Activated CD4-positive, alpha-beta T cell treated with anti-CD3 and anti-CD28 coated beads for 24 hours (primary cell): Measurements from ENCODE around the gene ST8SIA5.

Source experiments
- DNase-seq, 2 donors: peaks; one replicate each; pipeline ENCODE4 v3.0.0-alpha.2; 2020; ENCODE audit warnings: low read depth in 2 of 2

Gene ST8SIA5

DNA sequence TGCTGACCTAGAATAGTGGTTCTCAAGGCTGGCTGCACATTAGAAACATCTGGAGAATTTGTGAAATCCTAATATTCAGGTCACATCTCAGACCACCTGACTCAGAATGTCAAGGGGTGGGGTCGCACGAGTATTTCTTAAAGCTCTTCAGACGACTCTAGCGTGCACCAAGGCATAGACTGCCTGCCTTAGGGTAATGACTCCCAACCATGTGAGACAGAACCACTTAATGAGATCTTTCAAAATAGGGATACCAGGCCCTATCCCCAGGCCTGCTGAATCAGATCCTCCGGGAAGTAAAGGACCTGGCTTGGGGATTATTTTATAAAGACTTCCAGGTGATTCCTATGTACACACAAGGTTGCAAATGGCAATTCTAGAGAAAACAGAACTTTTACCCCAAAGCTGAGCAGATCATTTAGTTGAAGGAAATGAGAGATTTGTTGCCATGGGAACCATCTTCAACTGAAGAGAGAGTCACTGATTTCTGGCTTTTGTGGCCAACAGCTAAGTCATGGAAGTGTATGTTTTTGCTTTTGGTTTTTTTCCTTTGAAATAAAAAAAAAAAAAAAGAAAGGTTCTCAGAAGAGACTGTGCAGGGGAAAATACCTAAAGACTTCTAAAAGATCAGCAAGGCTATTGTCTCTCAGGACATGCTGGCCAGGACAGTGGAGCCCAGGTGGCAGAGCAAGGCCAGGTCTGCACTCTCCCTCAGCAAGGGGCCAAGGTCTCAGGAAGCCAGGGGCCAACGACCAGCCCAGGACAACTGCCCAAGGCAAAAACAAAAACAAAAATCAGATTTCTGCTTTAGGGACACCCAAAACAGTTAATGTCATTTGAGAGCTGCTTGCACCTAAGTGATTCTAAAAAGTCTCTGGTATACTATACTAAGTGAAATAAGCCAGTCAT lies 84.5 kb downstream of the ST8SIA5 start:
- DNase-seq: no peak

DNA sequence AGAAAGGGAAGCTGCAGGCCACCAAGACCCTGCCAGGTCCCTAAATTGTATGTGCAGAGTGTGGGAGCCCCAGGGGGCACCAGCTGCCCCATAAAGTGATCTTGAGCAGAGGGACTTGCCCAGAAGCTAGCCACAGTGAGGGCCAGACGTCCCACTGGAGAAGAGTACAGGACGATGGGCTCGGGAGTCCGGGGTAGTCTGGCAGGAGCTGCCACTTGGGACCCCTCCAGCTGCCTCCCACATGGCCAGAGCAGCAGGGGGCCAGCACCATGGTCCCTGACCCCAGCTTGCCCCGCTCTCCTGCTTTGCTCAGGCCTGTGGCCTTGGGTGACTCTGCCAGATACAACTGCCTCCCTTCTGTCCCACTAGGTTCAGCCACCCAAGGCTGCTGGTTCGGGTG lies 88.2 kb downstream of the ST8SIA5 start:
- no peak for DNase-seq

DNA sequence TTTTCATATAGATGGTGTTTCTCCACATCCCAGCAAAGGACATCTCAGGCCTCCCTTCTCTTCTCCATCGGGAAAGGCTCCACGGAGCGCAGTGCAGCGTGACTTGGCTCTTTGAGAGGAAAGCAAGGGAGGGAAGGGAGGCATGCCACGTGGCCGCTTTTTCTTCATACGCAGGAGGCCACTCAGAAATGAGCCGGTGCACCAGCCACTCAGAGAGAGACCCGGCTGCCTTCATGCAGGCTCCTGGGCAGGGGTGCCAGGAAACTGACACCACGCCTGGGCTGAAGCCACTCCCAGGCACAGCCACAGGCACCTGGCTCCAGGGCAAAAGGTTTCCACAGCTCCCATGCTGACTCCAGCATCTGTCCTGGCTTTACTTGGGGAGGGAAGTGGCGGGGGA lies 88.7 kb downstream of the ST8SIA5 start:
- DNase-seq: no peak

DNA sequence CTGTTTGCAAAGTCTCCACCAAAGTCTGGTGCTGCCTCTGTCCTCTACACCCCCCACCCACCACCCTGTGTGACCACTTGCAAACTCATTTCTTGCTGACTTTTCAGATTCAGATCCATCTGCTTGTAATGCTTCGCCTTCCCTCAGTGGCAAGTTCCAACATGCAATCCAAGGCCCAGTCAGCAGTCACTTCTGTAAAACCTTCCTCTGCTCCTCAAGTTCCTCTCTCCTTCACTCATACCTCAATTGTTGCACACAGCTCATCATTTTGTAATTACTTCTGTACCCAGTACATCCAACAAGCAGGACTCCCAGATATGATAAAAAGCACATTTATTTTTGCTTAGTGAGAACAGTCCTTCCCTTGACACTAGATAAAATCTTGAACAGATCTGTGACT lies 93.3 kb downstream of the ST8SIA5 start:
- no peak for DNase-seq

DNA sequence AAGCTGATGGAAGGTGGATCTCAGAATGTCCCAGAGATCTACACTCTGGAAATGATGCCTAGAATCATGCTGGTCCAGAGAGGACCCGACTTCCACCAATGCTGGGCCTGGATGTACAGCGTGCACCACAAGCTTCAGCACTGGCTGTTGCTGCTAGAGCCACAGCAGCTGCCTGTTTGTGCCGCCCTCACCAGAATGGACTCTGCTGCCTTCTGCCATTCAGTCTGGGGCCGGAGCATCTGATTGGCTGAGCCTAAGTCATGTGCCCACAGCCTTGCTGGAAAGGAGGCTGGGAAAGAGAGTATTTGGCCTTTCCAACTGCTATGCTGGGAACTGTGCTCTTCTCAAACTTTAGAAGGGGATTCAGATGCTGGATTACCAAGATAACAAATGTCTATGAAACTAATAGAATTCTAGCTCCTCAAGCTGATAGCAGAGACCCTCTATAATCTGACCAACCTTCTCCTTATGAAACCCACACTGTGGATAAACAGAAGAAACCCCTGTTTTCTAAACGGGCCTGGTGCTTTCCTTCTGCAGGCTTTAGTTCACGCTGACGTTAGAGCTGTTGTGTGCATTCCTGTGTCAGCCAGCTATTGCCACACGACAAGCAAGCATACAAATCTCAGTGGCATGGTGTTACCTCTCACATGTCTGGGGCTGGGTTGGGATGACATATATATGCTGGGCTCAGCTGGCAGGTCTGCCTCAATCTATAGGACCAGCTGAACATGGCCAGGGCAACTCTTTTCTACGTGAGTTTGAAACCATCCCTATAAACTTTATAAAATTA lies 95.7 kb downstream of the ST8SIA5 start:
- no peak for DNase-seq

DNA sequence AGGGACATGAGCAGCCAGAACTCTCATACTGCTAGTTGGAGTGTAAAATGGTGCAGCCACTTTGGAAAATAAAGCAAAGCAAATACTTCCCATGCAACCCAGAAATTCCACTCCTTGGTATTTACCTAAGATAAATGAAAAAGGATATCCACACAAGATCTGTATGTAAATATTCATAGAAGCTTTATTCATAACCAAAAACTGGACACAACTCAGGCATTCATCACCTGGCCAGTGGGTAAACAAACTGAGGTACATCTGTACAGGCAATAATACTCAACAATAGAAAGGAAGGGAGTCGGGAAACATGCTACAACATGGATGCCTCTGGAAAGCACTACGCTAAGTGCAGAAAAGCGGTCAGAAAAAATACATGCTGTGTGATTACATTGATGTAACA lies 97.4 kb downstream of the ST8SIA5 start:
- no peak for DNase-seq

DNA sequence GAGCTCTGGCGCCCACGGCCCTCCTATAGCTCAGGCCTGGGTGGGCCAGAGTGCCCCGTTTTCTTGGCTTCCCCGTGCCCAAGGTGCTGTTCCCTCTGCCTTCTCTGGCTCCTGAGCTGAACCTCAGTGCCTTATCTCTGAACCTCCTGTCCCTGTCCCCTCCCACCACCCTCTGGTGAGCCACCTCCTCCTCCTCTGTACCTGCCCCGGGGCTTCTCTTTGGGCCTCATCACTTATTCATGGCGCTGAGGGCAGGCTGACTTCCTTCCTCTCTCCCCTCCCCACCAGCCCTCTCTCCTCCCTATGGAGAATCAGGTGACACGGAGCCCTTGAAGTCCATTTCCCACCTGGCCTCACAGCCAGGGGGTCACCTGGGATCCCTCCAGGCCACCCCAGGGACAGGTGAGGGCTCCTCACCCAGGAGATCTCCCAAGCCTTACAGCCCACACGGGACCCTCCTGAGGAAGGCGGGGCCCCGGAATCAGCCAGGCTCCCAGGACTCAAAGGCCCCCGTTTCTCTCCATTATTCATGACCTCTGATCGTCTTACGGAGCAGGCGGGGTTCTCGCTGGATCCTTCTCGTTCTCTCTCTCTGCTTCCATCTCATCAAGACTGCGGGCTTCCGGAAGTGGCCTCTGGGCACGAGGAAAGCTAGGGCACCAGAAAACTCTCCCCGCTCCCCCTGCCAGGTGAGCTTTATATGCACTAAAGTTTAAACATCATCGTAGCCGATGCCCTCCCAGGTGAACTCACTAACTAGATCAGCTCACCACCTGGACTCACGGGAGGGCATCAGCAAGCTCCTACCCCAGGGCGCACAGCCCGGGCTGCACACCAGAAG lies 99.5 kb downstream of the ST8SIA5 start, which contains the start of gene LOXHD1:
Gene LOXHD1, minus strand, starts transcription at position 106 of the 841 bp plus-strand sequence. CDS start 187 bp downstream, outside the sequence.
- DNase-seq: no peak

DNA sequence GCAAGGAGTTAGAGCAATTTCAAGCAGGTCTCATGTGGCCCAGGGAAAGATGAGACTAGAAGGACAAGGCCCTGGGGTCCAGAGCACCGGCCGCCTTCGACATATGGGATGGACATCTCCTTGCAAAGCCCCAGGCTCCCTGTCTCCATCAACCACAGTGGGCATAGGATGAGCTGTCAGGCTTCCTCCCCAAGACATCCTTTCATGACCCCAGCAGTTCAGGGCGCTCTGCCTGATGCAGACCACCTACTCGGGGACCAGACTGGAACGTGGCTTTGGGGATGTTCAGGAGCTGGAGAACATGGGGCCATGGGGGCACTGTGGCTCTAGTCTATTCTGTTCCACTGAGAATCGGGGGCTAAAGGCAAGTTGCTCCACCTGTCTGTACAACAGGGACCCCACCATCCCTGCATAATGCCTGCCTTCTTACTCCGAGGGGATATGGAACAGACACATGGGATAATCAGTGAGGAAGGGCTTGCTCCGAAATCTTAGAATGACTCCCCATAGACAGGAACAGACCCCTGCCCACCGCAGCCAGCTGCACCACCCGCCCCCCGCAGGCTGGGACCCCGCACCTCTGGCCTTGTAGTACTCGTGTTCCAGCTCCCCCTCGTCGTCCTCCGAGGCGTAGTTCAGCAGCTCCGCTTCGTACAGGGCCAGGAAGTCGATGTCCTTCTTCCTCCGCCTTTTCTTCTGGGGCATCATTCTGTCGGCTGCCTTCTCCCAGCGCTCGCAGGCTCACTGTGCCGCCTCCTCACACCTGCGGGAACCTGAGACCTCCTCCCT lies 100.3 kb downstream of the ST8SIA5 start:
- DNase-seq: no peak

DNA sequence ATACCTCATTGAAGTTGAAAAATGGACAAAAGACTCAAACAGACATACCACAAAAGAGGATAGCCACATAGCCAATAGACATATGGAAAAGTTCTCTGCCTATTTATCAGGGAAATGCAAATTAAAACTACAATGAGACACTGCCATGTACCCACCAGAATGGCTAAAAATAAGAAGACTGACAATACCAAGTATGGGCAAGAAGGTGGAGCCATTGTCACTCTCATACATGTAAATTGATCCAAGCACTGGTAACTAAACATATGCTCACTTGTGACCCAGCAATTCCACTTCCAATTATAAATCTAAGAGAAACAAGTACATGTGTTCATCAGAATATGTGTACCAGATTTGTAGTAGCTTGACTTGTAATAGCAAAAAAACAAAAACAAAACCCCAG lies 104.5 kb downstream of the ST8SIA5 start:
- DNase-seq: no peak

DNA sequence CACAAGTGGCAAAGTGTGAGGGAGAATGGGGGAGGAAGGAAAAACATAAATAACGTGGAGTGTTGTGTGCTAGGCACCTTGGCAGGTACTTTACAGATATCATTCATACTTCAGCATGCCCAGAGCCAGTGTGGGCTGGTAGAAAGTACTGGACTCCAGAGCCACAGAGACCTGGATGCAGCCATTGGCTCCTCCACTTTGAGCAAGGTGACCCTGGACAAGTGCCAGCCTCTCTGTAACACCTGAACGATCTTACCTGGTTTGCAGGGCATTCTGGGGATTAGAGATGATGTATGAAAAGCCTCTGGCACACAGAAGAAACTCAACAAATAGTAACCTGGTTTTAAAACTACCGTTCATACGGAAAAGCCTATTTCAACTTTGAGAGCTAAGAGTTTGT lies 106.2 kb downstream of the ST8SIA5 start:
- no peak for DNase-seq

DNA sequence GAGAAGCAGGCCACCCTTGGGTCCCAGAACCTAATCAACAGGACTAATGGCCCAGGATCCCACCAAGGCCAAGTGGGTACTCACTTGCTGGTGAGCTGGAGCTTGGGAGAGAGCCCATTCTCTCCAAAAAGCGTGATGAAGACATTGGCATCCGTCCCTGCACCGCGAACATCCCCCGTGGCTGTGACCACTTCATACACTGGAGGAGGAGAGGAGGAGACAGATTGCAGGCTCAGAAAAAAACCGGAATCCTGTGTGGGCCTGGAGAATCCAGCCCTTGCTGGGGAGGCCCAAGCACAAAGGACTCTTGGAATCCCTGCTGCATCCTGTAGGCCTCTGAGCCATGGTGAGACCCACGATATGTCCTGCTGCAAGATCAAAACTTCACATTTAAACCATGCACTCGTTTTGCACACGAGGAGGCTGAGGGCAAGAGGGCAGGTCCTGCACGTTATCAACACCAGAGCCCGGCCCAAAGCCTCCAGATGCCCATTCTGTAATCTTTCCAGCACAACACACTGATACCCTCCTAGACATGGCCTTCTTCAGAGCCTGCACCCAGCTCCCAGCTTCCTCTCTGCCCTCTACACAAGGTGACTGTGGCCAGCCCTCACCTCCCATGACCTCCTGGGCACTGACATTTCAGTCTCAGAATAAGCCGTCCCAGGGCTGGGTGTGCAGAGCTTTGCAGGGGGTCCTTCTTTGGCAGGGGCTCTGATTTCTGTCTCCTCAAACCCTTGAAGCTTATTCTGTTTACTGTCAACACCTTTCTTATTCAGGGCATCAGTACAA lies 107.6 kb downstream of the ST8SIA5 start:
- DNase-seq: no peak

DNA sequence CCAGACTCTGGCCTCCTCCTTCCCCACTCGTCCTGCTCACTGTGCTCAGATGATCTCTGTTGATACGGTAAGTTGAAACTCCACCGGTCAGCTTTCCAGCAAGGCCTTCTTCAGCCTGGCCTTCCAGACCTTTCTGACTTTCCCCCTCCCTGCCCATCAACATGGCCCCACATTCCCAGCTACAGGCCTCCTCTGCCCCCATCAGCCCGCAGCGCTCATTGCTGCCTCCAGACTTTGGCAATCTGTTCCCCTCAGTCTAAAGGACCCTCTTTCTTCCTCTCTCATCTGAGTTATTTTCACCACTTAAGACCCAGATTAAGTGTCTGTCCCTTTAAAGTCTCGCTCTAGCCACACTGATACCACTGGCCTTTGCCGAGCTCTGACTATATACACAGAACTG lies 110.4 kb downstream of the ST8SIA5 start:
- no peak for DNase-seq

DNA sequence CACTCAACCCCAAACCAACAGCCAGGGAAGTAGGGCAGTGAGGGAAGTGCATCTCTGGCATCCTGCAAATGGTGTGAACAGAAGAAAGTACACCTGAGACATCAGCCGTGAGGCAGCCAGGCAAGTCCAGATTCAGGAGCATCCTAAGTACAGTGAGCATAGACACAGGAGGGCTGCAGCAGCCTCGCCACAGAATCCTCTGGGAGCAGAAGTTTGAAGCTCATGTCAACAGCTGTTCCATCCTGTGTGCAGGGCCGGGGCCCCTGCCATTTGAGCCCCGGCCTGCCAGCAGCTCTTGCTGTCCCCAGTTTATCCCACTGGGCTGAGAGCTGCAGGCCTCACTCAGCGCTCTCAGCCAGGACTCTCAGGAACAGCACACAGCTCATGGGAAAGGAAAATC lies 114.3 kb downstream of the ST8SIA5 start:
- DNase-seq: no peak

DNA sequence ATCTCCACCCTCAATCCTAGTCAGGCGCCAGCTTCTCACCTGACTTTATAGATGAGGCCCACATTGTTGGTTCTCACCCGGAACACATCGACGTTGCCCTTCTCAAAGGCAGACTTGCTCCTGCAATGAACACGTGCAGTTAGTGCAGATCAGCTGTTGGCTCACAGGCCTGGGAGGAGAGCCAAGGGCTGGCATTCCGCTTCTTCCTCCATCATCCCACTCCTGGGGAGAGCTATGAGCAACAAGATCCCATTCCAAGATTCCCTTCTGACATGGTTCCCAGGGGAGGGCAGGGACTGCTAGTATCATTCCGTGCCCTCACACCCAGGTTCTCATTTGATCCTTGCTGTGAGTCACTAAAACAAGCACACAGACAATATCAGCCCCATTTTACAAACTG lies 114.9 kb downstream of the ST8SIA5 start:
- DNase-seq: no peak

DNA sequence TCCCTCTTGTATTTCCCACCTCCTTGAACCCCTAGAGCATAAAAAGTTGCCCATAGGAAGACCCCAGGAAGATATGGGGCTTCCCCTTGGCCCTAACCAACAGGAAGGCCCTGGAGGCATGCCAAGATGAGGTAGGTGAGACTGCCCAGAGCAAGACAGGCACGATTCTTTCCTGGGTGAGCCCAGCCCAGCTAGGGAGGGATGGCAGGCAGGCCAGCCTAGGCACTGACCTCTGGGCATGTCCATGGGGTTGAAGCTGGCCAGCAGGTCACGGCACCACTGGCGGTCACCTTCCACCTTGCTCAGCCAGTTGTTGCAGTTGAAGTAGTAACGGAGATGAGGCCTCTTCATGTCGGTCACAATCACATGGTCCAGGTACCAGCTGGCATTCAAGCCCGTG lies 117.5 kb downstream of the ST8SIA5 start:
- no peak for DNase-seq

DNA sequence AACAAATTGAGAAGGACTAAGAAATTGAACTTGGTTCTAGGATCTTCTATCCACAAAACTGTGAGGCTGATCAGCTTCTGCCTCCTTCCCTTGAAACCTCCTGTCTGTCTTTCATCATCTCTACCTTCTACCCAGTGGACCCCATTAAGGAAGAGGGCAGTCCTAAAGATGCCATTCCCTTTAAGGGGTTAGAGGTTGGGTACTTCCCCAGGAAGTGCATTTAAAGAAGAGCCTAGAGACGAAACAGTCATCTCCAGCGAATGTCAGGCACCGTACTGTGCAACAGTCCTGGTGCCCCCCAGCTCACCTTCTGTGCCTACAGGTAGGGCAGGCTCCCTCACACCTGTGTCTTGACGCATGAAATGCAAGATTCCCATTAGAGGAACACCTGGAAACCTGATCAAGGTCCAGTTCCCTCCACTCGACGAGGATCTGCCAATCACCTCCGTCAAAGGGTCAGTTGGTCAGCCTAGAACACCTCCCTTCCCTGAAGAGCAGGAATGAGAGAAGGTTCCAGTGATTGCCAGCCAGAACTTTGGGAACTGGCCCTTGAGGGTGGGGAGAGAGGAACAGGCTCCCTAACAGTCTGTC lies 120.7 kb downstream of the ST8SIA5 start:
- DNase-seq: no peak

DNA sequence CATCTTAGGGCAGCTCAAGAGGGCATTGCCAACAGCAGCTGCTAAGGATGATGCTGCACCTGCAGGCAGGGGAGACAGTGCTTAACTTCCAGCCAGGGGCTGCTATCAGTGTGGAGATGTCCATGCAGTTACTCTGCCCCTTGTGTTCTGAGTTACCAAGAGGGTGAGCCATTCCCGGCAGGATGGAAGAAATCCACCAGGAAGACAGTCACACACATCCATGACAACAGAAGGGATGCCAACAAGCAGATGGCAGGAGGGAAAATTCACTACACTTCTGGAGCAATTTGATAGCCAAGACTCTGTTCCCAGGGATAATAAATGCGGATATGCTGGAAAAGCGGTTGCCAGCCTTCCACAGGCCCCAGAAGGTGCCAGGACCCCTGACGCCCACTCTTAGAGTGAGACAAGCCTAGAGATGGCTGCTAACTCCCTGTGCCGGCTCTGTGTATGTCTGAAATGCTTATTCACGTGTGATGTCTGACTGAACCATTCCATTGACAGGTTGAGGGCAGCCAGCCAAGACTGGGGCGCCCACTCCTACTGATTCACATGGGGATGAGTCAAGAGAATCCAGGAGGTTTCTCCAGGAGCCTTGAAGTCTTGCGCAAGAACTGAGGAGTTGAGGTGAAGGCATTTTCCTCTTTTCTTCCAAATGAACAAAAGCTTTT lies 124.3 kb downstream of the ST8SIA5 start:
- no peak for DNase-seq

DNA sequence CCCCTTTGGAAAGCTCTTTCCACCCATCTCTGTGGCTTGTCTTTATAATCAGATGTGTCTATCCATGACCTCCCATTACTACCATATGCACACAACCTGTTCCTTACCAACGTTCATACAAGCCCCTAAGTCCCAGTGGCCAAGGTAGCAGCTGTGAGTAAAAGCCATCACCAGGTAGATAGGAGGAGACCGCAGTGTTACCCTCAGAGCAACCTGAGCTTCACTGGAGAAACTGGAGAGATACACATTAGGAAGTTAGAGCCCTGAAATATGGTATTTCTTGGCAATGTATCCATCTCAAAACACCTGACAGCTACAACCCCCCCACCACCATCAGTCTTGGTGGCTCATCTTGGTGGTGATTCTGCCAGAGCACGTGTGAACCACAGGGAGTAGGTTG lies 125.9 kb downstream of the ST8SIA5 start:
- DNase-seq: no peak

DNA sequence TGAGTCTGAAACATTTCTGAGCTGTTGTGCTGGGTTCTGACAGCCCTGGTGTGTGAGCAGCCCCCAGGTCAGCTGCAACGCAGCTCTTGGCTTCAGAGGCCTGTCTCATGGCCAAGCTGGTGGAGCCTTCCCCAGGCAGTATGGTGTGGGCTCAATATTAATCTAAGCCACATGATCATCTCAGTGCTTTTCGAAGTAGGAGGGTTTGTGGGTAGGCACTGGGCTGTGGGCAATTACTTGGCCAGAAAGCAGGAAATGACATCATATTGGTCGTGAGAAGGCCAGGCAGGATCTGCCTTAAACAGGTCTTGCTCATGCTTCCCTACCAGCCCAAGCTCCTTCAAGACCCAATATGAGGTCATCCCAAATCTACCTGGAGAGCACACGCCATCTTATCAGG lies 126.7 kb downstream of the ST8SIA5 start:
- DNase-seq: no peak
